Measurements from ENCODE around the gene TUBGCP4. TPM values are rescaled to one million over a fixed set of nuclear protein-coding genes. Genes with fewer than 3 reads are reported as not detected.

Gene TUBGCP4
- total RNA-seq, 1 donor, result 14.7 TPM

- no peak overlapping the region for H3K4me3 ChIP-seq (ENCODE audit: low read depth, low read length)
These were observed 33.2 kb downstream of the TUBGCP4 start for GRCh38 chr15:43404130-43404529.

DNA sequence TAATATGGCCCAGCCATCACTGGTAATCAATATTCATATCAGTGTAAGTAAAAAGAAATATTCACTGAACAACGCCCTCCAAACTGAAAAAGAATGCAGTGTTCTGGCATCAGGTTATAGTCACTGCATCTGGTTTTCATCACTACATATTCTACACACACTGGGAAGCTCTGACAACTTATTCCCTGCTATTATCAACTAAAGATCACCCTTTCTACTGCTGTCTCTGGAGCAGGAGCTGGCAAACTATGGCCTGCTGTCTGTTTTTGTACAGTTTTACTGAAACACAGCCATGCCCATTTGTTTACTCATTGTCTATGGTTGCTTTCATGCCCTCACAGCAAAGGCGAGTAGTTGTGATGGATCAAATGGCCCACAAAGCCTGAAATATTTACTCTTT, 35.3 kb downstream of the TUBGCP4 start:
- no peak overlapping the region for H3K4me3 ChIP-seq (ENCODE audit: low read depth, low read length)
- no peak for DNase-seq (ENCODE audit: low read depth)
- TF ChIP-seq CTCF (IDR thresholded peaks at IDR 0.05; ENCODE audit: insufficient read depth, low read depth, low read length), result no peak

More at GRCh38 chr15:43404130-43404529, 33.2 kb downstream of the TUBGCP4 start:
- TF ChIP-seq CTCF (IDR thresholded peaks at IDR 0.05; ENCODE audit: insufficient read depth, low read depth, low read length), result no peak
- DNase-seq (ENCODE audit: low read depth), result no peak

- TF ChIP-seq CTCF (IDR thresholded peaks at IDR 0.05; ENCODE audit: insufficient read depth, low read depth, low read length), result no peak
- H3K4me3 ChIP-seq (ENCODE audit: low read depth, low read length), result no peak overlapping the region
- DNase-seq (ENCODE audit: low read depth), result no peak
These were observed 35.9 kb downstream of the TUBGCP4 start for GRCh38 chr15:43406808-43407207.

DNA sequence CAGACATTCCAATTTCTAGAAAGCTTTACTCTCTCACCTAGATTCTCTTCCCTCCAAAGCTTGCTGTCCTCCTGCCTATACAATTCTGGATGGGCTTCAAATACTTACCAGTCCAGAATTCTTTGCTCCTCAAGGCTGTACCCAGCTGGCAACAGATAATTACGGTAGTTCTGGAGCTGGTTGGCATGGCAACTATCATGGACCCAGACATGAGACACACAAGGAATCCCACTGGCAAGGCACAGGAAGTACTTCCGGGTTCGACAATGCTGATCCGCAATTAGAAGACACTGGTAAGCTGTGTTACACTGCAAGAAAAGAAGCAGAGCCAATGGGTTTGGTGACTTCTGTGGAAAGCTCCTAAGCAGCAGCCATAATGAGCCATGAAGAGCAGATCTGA, 37.9 kb downstream of the TUBGCP4 start:
- no peak for DNase-seq (ENCODE audit: low read depth)
- TF ChIP-seq CTCF (IDR thresholded peaks at IDR 0.05; ENCODE audit: insufficient read depth, low read depth, low read length), result no peak
- no peak overlapping the region for H3K4me3 ChIP-seq (ENCODE audit: low read depth, low read length)

DNA sequence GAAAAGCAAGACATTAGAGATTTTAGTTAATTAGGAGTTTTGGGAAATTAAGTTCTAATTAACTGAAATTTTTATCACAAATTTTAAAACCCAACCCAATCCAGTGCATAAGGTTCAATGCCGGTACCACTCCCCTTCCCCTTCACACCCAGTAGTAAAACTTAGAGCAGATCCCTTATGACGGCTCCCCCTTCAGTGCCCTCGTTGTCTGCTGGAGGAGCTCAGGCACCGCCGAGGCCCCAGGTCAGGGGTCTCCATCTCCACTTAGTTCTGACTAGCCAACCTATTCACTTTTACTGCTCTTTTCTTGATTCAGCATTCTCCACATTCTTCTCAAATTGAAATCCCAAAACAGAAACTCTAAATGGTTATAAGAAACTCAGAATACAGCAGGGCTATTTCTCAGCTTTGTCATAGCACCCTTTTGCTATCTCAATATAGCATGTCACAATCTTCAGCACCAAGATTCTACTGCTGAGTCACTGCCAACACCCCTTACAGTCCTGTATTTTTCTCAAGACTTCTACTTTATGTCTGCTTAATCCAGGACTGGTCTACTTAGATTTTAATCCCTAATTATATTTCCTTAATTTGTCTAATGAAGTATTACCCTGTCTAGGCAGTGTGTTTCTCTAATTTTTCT, 39.8 kb downstream of the TUBGCP4 start:
- no peak overlapping the region for H3K4me3 ChIP-seq (ENCODE audit: low read depth, low read length)
- peak; percentile 59 for DNase-seq (ENCODE audit: low read depth)
- TF ChIP-seq CTCF (IDR thresholded peaks at IDR 0.05; ENCODE audit: insufficient read depth, low read depth, low read length), result no peak

DNA sequence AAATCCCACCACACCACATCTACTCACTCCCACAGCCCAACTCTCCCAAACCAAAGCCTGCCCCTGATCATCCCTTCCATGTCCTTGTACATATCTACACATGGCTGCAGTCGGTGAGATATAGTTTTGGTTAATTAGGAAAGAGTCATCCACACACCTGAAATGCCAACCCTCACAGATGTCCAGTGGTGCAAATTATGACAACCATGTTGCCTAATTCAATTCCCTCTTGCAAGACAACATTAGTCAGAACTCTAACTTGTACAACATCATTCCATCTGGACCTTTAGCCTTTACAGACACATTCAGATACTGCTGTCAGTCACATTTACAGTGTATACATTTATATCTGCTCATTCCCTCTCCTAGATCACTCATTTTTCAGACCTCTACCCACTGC, 41.2 kb downstream of the TUBGCP4 start:
- H3K4me3 ChIP-seq (ENCODE audit: low read depth, low read length), result no peak overlapping the region
- TF ChIP-seq CTCF (IDR thresholded peaks at IDR 0.05; ENCODE audit: insufficient read depth, low read depth, low read length), result no peak
- peak; percentile 9 for DNase-seq (ENCODE audit: low read depth)

DNA sequence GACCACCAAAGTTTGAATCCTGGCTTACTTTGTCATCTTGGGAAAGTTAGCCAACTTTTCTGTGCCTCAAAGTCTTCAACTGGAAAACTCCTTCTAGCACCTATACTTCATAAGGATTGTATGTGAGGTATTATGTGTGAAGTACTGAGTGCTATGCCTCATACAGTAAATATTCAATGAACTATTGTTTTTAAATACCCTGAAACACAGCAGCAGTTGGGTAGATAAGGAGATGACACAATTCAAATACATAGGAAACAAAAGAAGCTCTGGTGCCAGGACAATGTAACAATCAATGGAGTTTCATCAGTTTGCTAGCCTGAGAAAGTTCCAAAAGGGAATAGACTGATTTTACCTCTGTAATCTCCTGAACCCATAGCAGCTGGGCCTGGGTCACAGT, 43.3 kb downstream of the TUBGCP4 start:
- no peak overlapping the region for H3K4me3 ChIP-seq (ENCODE audit: low read depth, low read length)
- TF ChIP-seq CTCF (IDR thresholded peaks at IDR 0.05; ENCODE audit: insufficient read depth, low read depth, low read length), result no peak
- DNase-seq (ENCODE audit: low read depth), result no peak

All from fibroblast of villous mesenchyme (primary cell).